ENCODE results near the gene DCAF15.

- no peak for TF ChIP-seq POLR2A (IDR thresholded peaks at IDR 0.05; ENCODE audit: low read depth, low read length)
- no peak for TF ChIP-seq TAF1 (IDR thresholded peaks at IDR 0.05; ENCODE audit: borderline replicate concordance, low read depth, low read length)
These were observed 20.7 kb upstream of the DCAF15 start for GRCh38 chr19:13931391-13932148.
